ENCODE results near the gene SSC4D. TPM values are rescaled to one million over a fixed set of nuclear protein-coding genes. Genes with fewer than 3 reads are reported as not detected.

Gene SSC4D
- total and polyA plus RNA-seq, 2 of the 8 experiments (the other 6 are each of a cell fraction or from before 2014, with no cell fraction given) = 11.8 to 27.5 TPM

DNA sequence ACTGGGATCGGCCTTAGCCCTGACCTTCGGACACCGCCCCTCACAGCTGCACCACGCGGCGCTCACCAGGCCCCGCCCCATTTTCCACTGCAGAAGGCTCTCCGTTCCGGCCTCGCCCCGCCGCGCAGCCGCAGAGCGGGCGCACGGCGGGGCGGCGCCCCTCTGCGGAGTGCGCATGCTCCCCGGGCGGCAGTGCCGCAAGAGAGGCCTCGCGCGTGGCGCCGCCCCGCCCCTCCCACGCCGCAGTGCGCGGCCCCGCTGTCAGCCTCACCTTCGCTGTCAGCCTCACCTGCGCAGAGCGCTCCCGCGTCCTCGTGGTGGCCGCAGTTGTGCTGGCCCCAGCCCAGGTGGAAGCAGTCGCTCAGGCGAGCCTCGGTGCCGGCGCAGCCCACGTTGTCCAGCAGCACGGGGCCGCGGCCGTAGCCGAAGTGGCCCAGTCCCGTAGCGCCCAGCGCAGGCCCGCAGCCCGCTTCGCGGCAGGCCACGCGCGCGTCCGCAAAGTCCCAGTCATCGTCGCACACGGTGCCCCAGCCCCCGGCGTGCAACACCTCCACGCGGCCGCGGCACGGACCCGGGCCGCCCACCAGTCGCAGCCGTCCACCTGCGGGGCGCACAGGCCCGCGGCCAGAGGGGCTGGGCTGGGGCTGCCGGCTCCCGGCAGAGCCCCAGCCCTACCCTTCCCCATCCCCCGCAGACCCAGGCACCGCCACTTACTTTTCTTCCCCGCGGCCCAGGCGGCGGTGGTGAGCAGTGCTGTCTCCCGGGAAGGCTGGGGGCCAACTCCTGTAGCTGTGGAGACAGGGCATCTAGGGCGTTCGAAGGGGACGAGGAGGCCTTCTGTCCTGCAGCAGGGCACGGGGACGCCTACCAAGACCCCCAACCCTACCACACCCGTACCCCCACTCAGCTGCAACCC is 16.1 kb downstream of the SSC4D start:
- H3K9me3 ChIP-seq (ENCODE audit: insufficient read depth in 2 of 2, low read depth in 1 of 2, low read length in 1 of 2) = no peaks in the 10 kb centered on the region
- H3K79me2 ChIP-seq (ENCODE audit: control insufficient read depth in 1 of 2, insufficient read depth in 2 of 2, low read length in 2 of 2) = no peaks in the 10 kb centered on the region
- no peak overlapping the region for H3K14ac ChIP-seq (ENCODE audit: insufficient read length)
- peak overlapping the region; percentile 93 for H3K4ac ChIP-seq (replicated peaks; ENCODE audit: insufficient read length, low read depth, low read length)
- DNase-seq (ENCODE audit: low read depth in 1 of 2, low spot score in 2 of 2) = peak; percentile 66 to 95
- peaks cover 8 to 13% (median 10%) of the 10 kb centered on the region in 4 experiments for H3K4me1 ChIP-seq (replicated peaks in 1 of 4; ENCODE audit: control insufficient read depth in 3 of 4, insufficient read depth in 4 of 4, low read length in 3 of 4)
- H3K9ac ChIP-seq (replicated peaks in 1 of 4; ENCODE audit: extremely low read depth in 1 of 4, low read depth in 3 of 4, low read length in 3 of 4) = peak overlapping the region in 3 of 4 experiments; percentile 75 to 76 (median 75); a peak in 5 of 7 replicates
- peak overlapping the region; percentile 53 to 72 (median 62) for H3K4me3 ChIP-seq (ENCODE audit: extremely low read depth in 1 of 4, insufficient read depth in 2 of 4, low read depth in 3 of 4, low read length in 4 of 4)
- peaks cover 0 to 4% (median 2%) of the 10 kb centered on the region in 4 experiments; a peak in 2 of 7 replicates for H3K27me3 ChIP-seq (replicated peaks in 1 of 4; ENCODE audit: control insufficient read depth in 3 of 4, extremely low read depth in 1 of 4, insufficient read depth in 3 of 4, low read length in 3 of 4)
- no peak overlapping the region for H2BK12ac ChIP-seq (ENCODE audit: low read depth, low read length)
- H3K79me1 ChIP-seq (ENCODE audit: low read depth, low read length) = no peaks in the 10 kb centered on the region
- H3K23me2 ChIP-seq (ENCODE audit: low read depth, low read length) = peaks cover 6% of the 10 kb centered on the region
- H3K27ac ChIP-seq (ENCODE audit: low read depth, low read length) = peak overlapping the region; percentile 71
- peak overlapping the region; percentile 97 for H2BK15ac ChIP-seq (ENCODE audit: low read length)
- H2AK5ac ChIP-seq (ENCODE audit: low read depth, low read length) = no peak overlapping the region
- peak overlapping the region; percentile 95 for H2BK5ac ChIP-seq (ENCODE audit: low read depth, low read length)
- CTCF ChIA-PET (ENCODE audit: partially characterized antibody) = interaction anchor here (0.6 to 1.6 kb wide), 4 partner anchors 10 to 205 kb away, joined by 3 to 4 read pairs (median 3); no protein-coding TSS in a partner anchor
- peak overlapping the region; percentile 67 for H4K91ac ChIP-seq (replicated peaks; ENCODE audit: insufficient read length, low read length)
- WGBS, 2 experiments (ENCODE audit: extremely low coverage in 1 of 2, insufficient coverage in 1 of 2, insufficient read length in 1 of 2, insufficient replicate concordance in 2 of 2, low coverage in 1 of 2, low lambda C conversion rate in 2 of 2, missing lambda C conversion rate in 1 of 2) = 5% methylated on average over 80 of the region's 99 CpGs; no CpG with 5 or more reads in 1 of the 2 experiments
- POLR2A ChIA-PET (ENCODE audit: partially characterized antibody) = interaction anchor here (0.7 to 2.8 kb wide), 7 partner anchors 10 to 39 kb away, joined by 3 to 8 read pairs (median 4); partner anchors contain the start of gene YWHAG
- no peak for FAIRE-seq
- peak overlapping the region; percentile 91 for H4K8ac ChIP-seq (ENCODE audit: extremely low read depth, insufficient read depth, low read length)
- H3K36me3 ChIP-seq (ENCODE audit: control insufficient read depth in 2 of 4, insufficient read depth in 4 of 4, low read length in 3 of 4) = no peaks in the 10 kb centered on the region
- peak overlapping the region; percentile 98 for H3K18ac ChIP-seq (ENCODE audit: extremely low read depth, low read length)
- no peak overlapping the region for H2BK120ac ChIP-seq (replicated peaks; ENCODE audit: low read depth, low read length)
- peak overlapping the region; percentile 68; the same call in 1 of the 2 replicates for H2AFZ ChIP-seq (ENCODE audit: low read length)
- H3K23ac ChIP-seq (ENCODE audit: insufficient read length) = no peak overlapping the region
- H4K20me1 ChIP-seq (replicated peaks in 1 of 2; ENCODE audit: control insufficient read depth in 1 of 2, insufficient read depth in 2 of 2, low read length in 2 of 2) = no peaks in the 10 kb centered on the region
- H3K56ac ChIP-seq (replicated peaks; ENCODE audit: insufficient read length, low read depth, low read length) = peak overlapping the region; percentile 92
- H2BK20ac ChIP-seq (ENCODE audit: low read length) = no peak overlapping the region
- peak overlapping the region; percentile 92 for H4K5ac ChIP-seq (ENCODE audit: insufficient read length, low read depth, low read length)
- peak overlapping the region; percentile 59 to 95 for H3K4me2 ChIP-seq (ENCODE audit: insufficient read depth in 1 of 2, low read depth in 2 of 2, low read length in 2 of 2)
- TF ChIP-seq JUN (IDR thresholded peaks at IDR 0.05; ENCODE audit: low read depth, low read length) (no peak), TAF1 (IDR thresholded peaks at IDR 0.05; ENCODE audit: low read depth, low read length) (peak; percentile 51), CBX5 (IDR thresholded peaks at IDR 0.05; ENCODE audit: low read depth, low read length) (no peak), SP4 (IDR thresholded peaks at IDR 0.05; ENCODE audit: low read length) (no peak), POU5F1 (IDR thresholded peaks at IDR 0.05; ENCODE audit: low read depth, low read length) (no peak), KDM5A (IDR thresholded peaks at IDR 0.05; ENCODE audit: low read length) (no peak), POLR2A (IDR thresholded peaks at IDR 0.05; ENCODE audit: control extremely low read depth in 1 of 2, low read depth in 2 of 2, low read length in 2 of 2) (peak in 1 of 2 experiments; percentile 29; a peak in 1 of 3 replicates), KDM4A (IDR thresholded peaks at IDR 0.05; ENCODE audit: low read depth, low read length, severe bottlenecking) (peak; percentile 90), CHD2 (IDR thresholded peaks at IDR 0.05; ENCODE audit: low read length) (no peak), GABPA (IDR thresholded peaks at IDR 0.05; ENCODE audit: borderline replicate concordance, insufficient read depth, low read length) (0 out of 2 replicates have a peak, but pooled peaks have one; percentile 38), SAP30 (IDR thresholded peaks at IDR 0.05; ENCODE audit: insufficient read depth, insufficient replicate concordance, low read length) (no peak), TEAD4 (IDR thresholded peaks at IDR 0.05; ENCODE audit: low read depth, low read length) (no peak)
